Activated B cell treated with CpG ODN at 0.5 μM for 24 hours (primary cell): ENCODE measurements around the gene CTIF. TPM values are rescaled to one million over a fixed set of nuclear protein-coding genes. Genes with fewer than 3 reads are reported as not detected.

Experiments
- ATAC-seq: fragments of 200-7000 bp; cut with Tn5 transposase; one replicate; pipeline ENCODE4 v1.10.0; 2021; ENCODE audit warnings: low read depth, mild to moderate bottlenecking, moderate library complexity
- CTCF ChIA-PET: fragments of 350-600 bp; sonication (Branson Sonifier 250); formaldehyde crosslinking; loops from one replicate; lab custom pipeline; 2021; ENCODE audit warnings: antibody characterized with exemption; lab: Charles Lee
- POLR2A ChIA-PET: fragments of 350-600 bp; sonication (Branson Sonifier 250); formaldehyde crosslinking; loops from one replicate; lab custom pipeline; 2021; ENCODE audit warnings: antibody characterized with exemption; lab: Charles Lee
- DNase-seq: peaks from one replicate; pipeline ENCODE4 v3.0.0; 2022
- H3K27ac Mint-ChIP-seq: one replicate; pipeline ENCODE4 v1.8.0; 2020; ENCODE audit warnings: mixed read lengths
- H3K27me3 Mint-ChIP-seq: one replicate; pipeline ENCODE4 v1.8.0; 2021; ENCODE audit warnings: mixed read lengths
- H3K36me3 Mint-ChIP-seq: one replicate; pipeline ENCODE4 v1.8.0; 2021; ENCODE audit warnings: low read depth, mixed read lengths
- H3K4me1 Mint-ChIP-seq: one replicate; pipeline ENCODE4 v1.8.0; 2021; ENCODE audit warnings: mixed read lengths
- H3K4me3 Mint-ChIP-seq: one replicate; pipeline ENCODE4 v1.8.0; 2020; ENCODE audit warnings: mild to moderate bottlenecking, mixed read lengths
- H3K9me3 Mint-ChIP-seq: one replicate; pipeline ENCODE4 v1.8.0; 2020; ENCODE audit warnings: mixed read lengths
- intact Hi-C: fragments of 100-400 bp; cut with micrococcal nuclease; formaldehyde crosslinking; loops from one replicate; pipeline ENCODE4 v1.15.1; 2024
- total RNA-seq: library from RNA; stranded (reverse); gene quantifications from 2 replicates; pipeline ENCODE4 v1.2.3, GENCODE V29; 2022
- TF ChIP-seq, protein P1 (sequence below): fragments of 200-600 bp; IDR thresholded peaks from one replicate; pipeline ENCODE4 v1.8.0; 2022; ENCODE audit warnings: antibody characterized with exemption, mild to moderate bottlenecking

Gene CTIF
- total RNA-seq, 1 donor from 2014 or later = 9.3 TPM

- Mint-ChIP-seq H3K4me3 (no peak overlapping the region), H3K36me3 (no peaks in the 10 kb centered on the region), H3K27me3 (peaks cover 5% of the 10 kb centered on the region), H3K9me3 (peaks cover 2% of the 10 kb centered on the region), H3K27ac (no peak overlapping the region), H3K4me1 (peaks cover 1% of the 10 kb centered on the region)
- ChIA-PET POLR2A (no interaction called here), CTCF (no interaction called here)
- ATAC-seq = no peak
- TF ChIP-seq, protein P1, sequence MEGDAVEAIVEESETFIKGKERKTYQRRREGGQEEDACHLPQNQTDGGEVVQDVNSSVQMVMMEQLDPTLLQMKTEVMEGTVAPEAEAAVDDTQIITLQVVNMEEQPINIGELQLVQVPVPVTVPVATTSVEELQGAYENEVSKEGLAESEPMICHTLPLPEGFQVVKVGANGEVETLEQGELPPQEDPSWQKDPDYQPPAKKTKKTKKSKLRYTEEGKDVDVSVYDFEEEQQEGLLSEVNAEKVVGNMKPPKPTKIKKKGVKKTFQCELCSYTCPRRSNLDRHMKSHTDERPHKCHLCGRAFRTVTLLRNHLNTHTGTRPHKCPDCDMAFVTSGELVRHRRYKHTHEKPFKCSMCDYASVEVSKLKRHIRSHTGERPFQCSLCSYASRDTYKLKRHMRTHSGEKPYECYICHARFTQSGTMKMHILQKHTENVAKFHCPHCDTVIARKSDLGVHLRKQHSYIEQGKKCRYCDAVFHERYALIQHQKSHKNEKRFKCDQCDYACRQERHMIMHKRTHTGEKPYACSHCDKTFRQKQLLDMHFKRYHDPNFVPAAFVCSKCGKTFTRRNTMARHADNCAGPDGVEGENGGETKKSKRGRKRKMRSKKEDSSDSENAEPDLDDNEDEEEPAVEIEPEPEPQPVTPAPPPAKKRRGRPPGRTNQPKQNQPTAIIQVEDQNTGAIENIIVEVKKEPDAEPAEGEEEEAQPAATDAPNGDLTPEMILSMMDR = no peak
- intact Hi-C loops = no loop called here
- no peak for DNase-seq
Measured at GRCh38 chr18:48878471-48878870, 339.6 kb downstream of the CTIF start.

DNA sequence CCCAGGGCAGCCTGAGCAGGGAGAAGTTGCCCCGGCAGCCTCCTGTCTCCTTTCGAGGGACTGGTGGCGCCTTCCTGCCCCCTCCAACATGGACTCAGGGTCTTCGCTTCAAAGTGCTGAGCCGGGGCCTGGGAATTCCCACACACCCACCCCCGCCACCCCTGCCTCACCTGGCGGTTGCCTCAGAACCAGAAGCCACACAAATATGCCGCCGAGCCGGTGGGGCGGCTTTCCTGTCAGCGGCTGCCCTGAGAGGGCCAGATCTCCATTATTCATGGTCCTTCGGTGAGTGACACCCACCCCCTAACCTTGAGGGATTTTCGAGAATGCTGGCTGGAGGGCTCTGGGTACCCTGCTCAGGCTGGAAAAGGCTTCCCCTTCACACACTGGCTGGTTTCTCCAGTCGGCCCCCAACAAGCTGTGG, 340.2 kb downstream of the CTIF start:
- Mint-ChIP-seq H3K4me1 (peaks cover 1% of the 10 kb centered on the region), H3K4me3 (no peak overlapping the region), H3K27me3 (peaks cover 5% of the 10 kb centered on the region), H3K36me3 (no peaks in the 10 kb centered on the region), H3K9me3 (peaks cover 2% of the 10 kb centered on the region), H3K27ac (no peak overlapping the region)
- intact Hi-C loops = no loop called here
- CTCF ChIA-PET = no interaction called here
- DNase-seq (no peak), ATAC-seq (no peak)
- TF ChIP-seq, protein P1 = no peak
- POLR2A ChIA-PET = no interaction called here

DNA sequence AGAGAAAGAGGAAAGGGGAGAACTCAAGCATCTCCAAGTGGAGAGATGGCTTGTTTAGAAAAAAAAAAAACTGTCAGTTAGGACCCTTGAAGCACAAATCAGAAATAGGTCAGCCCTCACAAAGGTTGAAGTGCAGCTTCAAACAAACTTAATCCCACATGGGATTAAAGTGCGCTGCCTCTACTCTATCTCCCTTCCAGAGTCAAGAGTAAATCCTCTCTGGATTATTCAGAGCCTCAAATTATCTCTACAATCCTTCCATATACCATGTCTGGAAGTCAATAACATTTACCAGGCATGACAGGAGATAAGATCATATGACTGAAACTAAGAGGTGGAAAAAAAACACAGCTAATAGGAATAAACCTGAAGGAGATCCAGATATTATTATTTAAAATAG, 342.1 kb downstream of the CTIF start:
- intact Hi-C loops = no loop called here
- DNase-seq (no peak), ATAC-seq (no peak)
- CTCF ChIA-PET = no interaction called here
- Mint-ChIP-seq H3K4me3 (no peak overlapping the region), H3K27ac (no peak overlapping the region), H3K27me3 (peaks cover 5% of the 10 kb centered on the region), H3K4me1 (no peaks in the 10 kb centered on the region), H3K36me3 (no peaks in the 10 kb centered on the region), H3K9me3 (peaks cover 2% of the 10 kb centered on the region)
- TF ChIP-seq, protein P1 = no peak
- POLR2A ChIA-PET = no interaction called here

- peaks cover 2% of the 10 kb centered on the region for H3K9me3 Mint-ChIP-seq
- POLR2A ChIA-PET = no interaction called here
Measured at GRCh38 chr18:48882379-48882778, 343.5 kb downstream of the CTIF start.

DNA sequence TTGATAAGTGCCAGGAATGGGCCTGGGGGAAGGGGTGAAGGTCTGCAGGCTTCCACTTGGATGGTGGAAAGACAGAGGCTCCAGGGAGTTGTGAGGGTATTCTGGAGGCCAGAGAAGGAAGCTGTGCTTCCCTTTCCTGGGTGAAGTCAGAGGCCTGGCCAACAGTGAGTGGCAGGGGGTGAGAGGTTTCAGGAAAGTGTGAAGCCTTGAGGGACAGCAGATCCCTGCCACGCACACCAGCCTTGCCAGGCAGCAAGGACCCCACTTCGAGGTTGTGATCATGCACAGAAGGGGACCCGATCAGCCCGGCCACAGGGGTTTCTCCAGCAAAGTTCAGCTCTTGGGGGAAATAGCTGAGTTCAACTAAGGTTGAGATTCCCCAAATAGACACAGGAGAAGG, 345.5 kb downstream of the CTIF start:
- TF ChIP-seq, protein P1 = no peak
- ChIA-PET CTCF (no interaction called here), POLR2A (no interaction called here)
- DNase-seq (no peak), ATAC-seq (no peak)
- no peaks in the 10 kb centered on the region for H3K36me3 Mint-ChIP-seq
- intact Hi-C loops = no loop called here
- H3K27ac Mint-ChIP-seq = no peak overlapping the region
- no peaks in the 10 kb centered on the region for H3K4me1 Mint-ChIP-seq
- no peak overlapping the region for H3K4me3 Mint-ChIP-seq
- peaks cover 5% of the 10 kb centered on the region for H3K27me3 Mint-ChIP-seq
- peaks cover 2% of the 10 kb centered on the region for H3K9me3 Mint-ChIP-seq

More at GRCh38 chr18:48882379-48882778, 343.5 kb downstream of the CTIF start:
- CTCF ChIA-PET = no interaction called here
- peaks cover 5% of the 10 kb centered on the region for H3K27me3 Mint-ChIP-seq
- no peaks in the 10 kb centered on the region for H3K36me3 Mint-ChIP-seq
- TF ChIP-seq, protein P1 = no peak
- DNase-seq (no peak), ATAC-seq (no peak)
- no peak overlapping the region for H3K27ac Mint-ChIP-seq
- no peaks in the 10 kb centered on the region for H3K4me1 Mint-ChIP-seq
- intact Hi-C loops = no loop called here
- H3K4me3 Mint-ChIP-seq = no peak overlapping the region
